NCI-H748 (cell line): ENCODE data around the gene ISL2.
"Not testable (repeated sequence)": the region's sequence is repeated elsewhere in the genome, so short reads cannot be mapped to it uniquely, and the experiment has no call there.

Source experiments
- DNase-seq: peaks from one replicate; lab custom pipeline; 2025; ENCODE audit not compliant: unreplicated experiment; lab: John Stamatoyannopoulos, UW

ISL2 gene

GRCh38 chr15:76336254-76337058, at the start of gene ISL2:
Gene ISL2, plus strand, starts transcription at chr15:76336773. Its CDS starts 111 bp downstream, at chr15:76336884.
- peak; percentile 69 for DNase-seq

DNA sequence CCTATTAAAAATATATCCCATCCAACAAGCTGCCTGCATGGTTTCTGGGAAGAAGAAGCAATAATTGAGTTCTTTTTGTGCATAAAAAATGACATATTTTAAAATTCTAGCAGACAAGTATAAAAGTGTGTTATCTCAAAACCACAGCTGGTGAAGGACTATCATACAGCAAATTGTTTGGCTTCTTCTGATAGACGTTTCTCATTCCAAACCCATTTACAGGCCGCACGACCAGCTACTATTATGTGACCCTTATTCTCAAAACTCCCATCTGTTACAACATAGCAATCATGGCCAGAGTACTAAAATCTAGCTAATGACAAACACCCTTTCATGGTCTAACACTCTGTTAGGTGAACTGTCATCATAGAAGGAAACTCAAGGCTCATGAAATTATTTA, 47.0 kb upstream of the ISL2 start:
- DNase-seq: no peak

- DNase-seq: no peak
Observed at GRCh38 chr15:76293361-76293760, 43.2 kb upstream of the ISL2 start.

DNA sequence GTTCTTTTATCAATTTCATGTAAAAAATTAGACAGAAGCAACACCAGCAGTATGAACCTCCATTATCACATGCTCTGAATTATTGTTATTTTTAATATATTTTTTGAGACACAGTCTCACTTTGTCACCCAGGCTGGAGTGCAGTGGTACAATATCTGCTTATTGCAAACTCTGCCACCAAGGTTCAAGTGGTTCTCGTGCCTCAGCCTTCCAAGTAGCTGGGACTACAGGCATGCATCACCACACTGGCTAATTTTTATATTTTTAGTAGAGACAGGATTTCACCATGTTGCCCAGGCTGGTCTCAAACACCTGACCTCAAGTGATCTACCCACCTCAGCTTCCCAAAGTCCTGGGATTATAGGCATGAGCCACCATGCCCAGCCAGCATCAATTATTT, 42.1 kb upstream of the ISL2 start:
- not testable (repeated sequence) for DNase-seq

DNA sequence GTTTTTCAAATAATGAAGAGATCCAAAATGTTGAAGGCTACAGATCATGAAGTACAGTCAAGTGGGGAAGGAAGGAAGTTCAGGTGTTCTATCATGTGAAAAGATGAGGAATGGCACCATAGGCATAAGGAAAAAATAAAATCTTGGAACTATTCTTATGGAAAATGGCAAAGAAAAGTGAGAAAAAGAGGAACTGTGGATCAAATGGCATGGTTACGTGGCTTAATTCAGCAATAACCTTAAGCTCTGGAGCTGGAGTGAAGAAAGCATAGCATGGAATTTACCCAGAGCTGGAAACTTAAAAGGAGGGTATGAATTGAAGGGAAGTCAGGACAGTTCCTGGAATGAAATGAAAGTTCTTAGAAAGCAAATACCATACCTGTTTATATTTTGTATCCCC, 39.7 kb upstream of the ISL2 start:
- DNase-seq: no peak

- not testable (repeated sequence) for DNase-seq
Observed at GRCh38 chr15:76297951-76298350, 38.6 kb upstream of the ISL2 start.

DNA sequence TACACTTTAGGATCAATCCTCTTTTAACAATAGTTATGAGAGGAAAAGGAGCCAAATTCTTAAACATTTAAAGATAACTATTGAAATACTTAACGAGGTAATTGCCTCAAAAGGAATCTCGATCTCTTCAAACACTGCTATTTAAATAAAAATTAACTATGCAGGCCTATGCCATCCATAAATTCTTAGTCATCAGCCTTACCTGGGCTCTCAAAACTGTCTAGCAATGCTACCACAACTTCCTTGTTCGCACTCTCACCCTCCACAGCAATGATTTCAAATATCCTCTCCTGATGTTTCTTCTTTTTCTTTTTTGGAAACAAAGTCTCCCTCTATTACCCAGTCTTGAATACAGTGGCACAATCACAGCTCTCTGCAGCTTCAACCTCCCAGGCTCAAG, 37.6 kb upstream of the ISL2 start:
- DNase-seq: no peak

- DNase-seq: no peak
Observed at GRCh38 chr15:76299786-76300185, 36.8 kb upstream of the ISL2 start.

DNA sequence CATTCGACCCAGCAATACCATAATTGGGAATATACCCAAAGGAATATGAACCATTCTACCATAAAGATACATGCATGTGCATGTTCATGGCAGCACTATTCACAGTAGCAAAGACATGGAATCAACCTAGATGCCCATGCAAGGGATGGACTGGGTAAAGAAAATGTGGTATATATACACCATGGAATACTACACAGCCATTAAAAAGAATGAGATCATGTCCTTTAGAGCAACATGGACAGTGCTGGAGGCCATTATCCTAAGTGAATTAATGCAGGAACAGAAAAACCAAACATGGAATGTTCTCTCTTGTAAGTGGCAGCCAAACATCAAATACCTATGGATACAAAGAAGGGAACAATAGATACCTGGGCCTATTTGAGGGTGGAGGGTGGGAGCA, 32.7 kb upstream of the ISL2 start:
- no peak for DNase-seq

DNA sequence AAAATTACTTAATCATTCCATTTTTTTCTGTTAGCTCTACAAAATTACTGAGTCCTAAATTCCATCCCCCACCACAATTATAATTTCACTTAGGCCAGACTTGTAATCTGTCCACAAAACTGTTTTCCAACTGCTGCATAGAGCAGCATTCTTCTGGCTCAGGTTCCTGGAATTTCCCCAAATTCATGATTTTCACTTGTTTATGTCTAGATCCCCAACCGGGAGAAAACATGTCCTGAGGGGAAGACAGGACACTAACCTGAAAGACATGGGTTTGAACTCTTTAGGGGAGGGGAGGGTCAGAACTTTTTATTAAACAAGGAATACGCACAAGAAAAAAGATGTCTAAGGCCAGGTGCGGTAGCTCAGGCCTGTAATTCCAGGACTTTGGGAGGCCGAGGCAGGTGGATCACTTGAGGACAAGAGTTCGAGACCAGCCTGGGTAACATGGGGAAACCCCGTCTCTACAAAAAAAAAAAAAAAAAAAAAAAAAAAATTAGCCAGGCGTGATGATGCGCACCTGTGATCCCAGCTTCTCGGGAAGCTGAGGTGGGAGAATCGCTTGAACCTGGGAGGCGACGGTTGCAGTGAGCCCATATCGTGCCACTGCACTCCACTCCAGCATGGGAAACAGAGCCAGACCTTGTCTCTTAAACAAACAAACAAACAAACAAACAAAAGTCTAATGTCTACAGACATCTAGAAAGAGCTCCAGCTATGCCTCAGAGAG, 26.8 kb upstream of the ISL2 start:
- no peak for DNase-seq

DNA sequence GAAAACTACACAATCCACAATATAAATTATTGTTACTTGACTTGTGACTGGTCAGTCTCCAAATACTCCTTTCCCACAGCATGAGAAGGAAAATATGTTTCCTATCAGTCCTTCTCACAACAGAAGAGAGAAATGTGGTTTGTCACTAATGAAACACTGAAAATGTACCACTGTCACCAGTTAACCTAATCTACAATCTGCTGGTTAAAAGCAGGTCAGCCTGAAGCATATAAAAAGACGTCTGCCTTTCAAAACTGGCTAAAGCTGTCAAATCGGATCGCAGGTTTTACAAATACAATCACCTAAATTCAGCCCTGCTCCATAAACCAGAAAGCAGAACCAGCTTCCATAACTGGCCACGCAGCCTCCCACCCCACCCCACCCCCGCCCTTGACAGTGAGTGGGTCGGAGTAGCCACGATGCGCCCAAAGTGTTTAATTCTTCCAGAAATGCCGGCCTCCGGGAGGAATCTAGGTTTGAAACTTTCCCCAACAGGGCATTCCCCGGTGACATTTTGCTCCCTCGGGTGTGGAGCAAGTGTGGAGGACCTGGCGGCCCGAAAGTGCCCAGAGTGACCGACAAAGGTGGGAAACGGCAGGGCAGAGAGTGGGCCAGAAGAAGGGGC, 26.0 kb upstream of the ISL2 start:
- peak; percentile 28 for DNase-seq

- DNase-seq: peak; percentile 93
Observed at GRCh38 chr15:76311100-76311953, 25.2 kb upstream of the ISL2 start, which contains the start of gene ETFA. Gene ETFA, minus strand, starts transcription at chr15:76311469. Its CDS starts 81 bp downstream, at chr15:76311388.

- no peak for DNase-seq
Observed at GRCh38 chr15:76312540-76313174, 23.9 kb upstream of the ISL2 start.

GRCh38 chr15:76313175-76313567, 23.4 kb upstream of the ISL2 start:
- DNase-seq: not testable (repeated sequence)

GRCh38 chr15:76313731-76314130, 22.8 kb upstream of the ISL2 start:
- DNase-seq: no peak

GRCh38 chr15:76320012-76320411, 16.6 kb upstream of the ISL2 start:
- no peak for DNase-seq

- peak; percentile 14 for DNase-seq
Observed at GRCh38 chr15:76321171-76321570, 15.4 kb upstream of the ISL2 start.

GRCh38 chr15:76321602-76322001, 15.0 kb upstream of the ISL2 start:
- no peak for DNase-seq

- DNase-seq: no peak
Observed at GRCh38 chr15:76324066-76324465, 12.5 kb upstream of the ISL2 start.

DNA sequence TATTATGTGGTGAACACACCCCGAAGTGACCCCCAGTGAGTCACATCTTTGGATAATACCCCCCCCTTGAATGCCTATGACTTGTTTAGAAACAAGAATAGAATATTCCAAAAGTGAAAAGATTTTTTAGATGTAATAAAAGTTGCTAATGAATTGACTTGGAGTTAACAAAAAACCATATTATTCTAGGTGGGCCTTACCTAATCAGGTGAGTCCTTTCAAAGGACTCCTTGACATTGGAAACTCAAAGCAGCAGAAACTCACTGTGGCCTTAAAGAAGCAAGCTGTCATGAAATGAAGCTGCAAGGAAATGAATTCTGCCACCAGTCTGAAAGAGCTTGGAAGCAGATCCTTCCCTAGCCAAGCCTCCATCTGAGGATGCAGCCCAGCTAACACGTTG, 10.9 kb upstream of the ISL2 start:
- no peak for DNase-seq
